WTC11 (cell line): Measurements from ENCODE around the gene TBC1D19. TPM values are rescaled to one million over a fixed set of nuclear protein-coding genes. Genes with fewer than 3 reads are reported as not detected.

Experiments
- ATAC-seq: fragments of 200-7000 bp; cut with Tn5 transposase; 2 replicates; pipeline ENCODE4 v1.10.0; 2021; ENCODE audit warnings: mild to moderate bottlenecking, moderate library complexity
- CTCF ChIA-PET: fragments of 300-600 bp; sonication (Branson Sonifier 250); formaldehyde crosslinking; loops from one replicate; lab custom pipeline; 2021; ENCODE audit warnings: antibody characterized with exemption; lab: Charles Lee
- POLR2A ChIA-PET: fragments of 350-600 bp; sonication (Branson Sonifier 250); formaldehyde crosslinking; loops from one replicate; lab custom pipeline; 2021; ENCODE audit warnings: antibody characterized with exemption; lab: Charles Lee
- DNase-seq: peaks from one replicate; pipeline ENCODE4 v3.0.0; 2021; ENCODE audit warnings: low spot score
- H3K27ac Mint-ChIP-seq: 2 replicates; pipeline ENCODE4 v1.8.0; 2021; ENCODE audit warnings: mixed read lengths
- H3K27me3 Mint-ChIP-seq: 2 replicates; pipeline ENCODE4 v1.8.0; 2021; ENCODE audit warnings: low read depth, mild to moderate bottlenecking, moderate library complexity, mixed read lengths
- H3K36me3 Mint-ChIP-seq: 2 replicates; pipeline ENCODE4 v1.8.0; 2021; ENCODE audit warnings: mixed read lengths
- H3K4me1 Mint-ChIP-seq: 2 replicates; pipeline ENCODE4 v1.8.0; 2022; ENCODE audit warnings: mixed read lengths
- H3K4me3 Mint-ChIP-seq: 2 replicates; pipeline ENCODE4 v1.8.0; 2021; ENCODE audit warnings: mild to moderate bottlenecking, moderate library complexity, mixed read lengths
- H3K9me3 Mint-ChIP-seq: 2 replicates; pipeline ENCODE4 v1.8.0; 2021; ENCODE audit warnings: mixed read lengths
- CREB1 ChIP-seq: sonication (generic); formaldehyde crosslinking; IDR thresholded peaks from 2 replicates; pipeline ENCODE4 v1.8.0; 2023; ENCODE audit warnings: mild to moderate bottlenecking, missing genetic modification reagents
- ESRRA ChIP-seq: sonication (generic); formaldehyde crosslinking; IDR thresholded peaks from 2 replicates; pipeline ENCODE4 v1.8.1; 2022; ENCODE audit warnings: mild to moderate bottlenecking, missing genetic modification reagents, borderline replicate concordance
- HMGA2 ChIP-seq: fragments of 250-450 bp; sonication (Bioruptor Pico); IDR thresholded peaks from 2 replicates; pipeline ENCODE4 v1.4.0; 2021; ENCODE audit warnings: mild to moderate bottlenecking, moderate library complexity
- IRF2 ChIP-seq: sonication (generic); formaldehyde crosslinking; IDR thresholded peaks from 2 replicates; pipeline ENCODE4 v1.8.0; 2022; ENCODE audit warnings: low read depth, missing genetic modification reagents, borderline replicate concordance
- NFE2L1 ChIP-seq: sonication (generic); formaldehyde crosslinking; IDR thresholded peaks from 2 replicates; pipeline ENCODE4 v1.8.1; 2023; ENCODE audit warnings: missing genetic modification reagents
- NR1H2 ChIP-seq: sonication (generic); formaldehyde crosslinking; IDR thresholded peaks from 2 replicates; pipeline ENCODE4 v1.9.0; 2021; ENCODE audit warnings: mild to moderate bottlenecking, moderate library complexity, missing genetic modification reagents
- NR2C2 ChIP-seq: sonication (generic); formaldehyde crosslinking; IDR thresholded peaks from 2 replicates; pipeline ENCODE4 v1.8.0; 2022; ENCODE audit warnings: mild to moderate bottlenecking, missing genetic modification reagents
- OVOL2 ChIP-seq: fragments of 250-450 bp; sonication (Bioruptor Pico); IDR thresholded peaks from 2 replicates; pipeline ENCODE4 v1.9.0; 2021; ENCODE audit warnings: mild to moderate bottlenecking, borderline replicate concordance
- PRRX2 ChIP-seq: fragments of 250-450 bp; sonication (Bioruptor Pico); IDR thresholded peaks from 2 replicates; pipeline ENCODE4 v1.8.0; 2021; ENCODE audit warnings: mild to moderate bottlenecking
- RELA ChIP-seq: sonication (generic); formaldehyde crosslinking; IDR thresholded peaks from 2 replicates; pipeline ENCODE4 v1.8.1; 2022; ENCODE audit warnings: missing genetic modification reagents, mild to moderate bottlenecking, borderline replicate concordance
- RORB ChIP-seq: fragments of 250-450 bp; sonication (Bioruptor Pico); IDR thresholded peaks from 2 replicates; pipeline ENCODE4 v1.9.0; 2021; ENCODE audit warnings: mild to moderate bottlenecking
- SMAD4 ChIP-seq: sonication (generic); formaldehyde crosslinking; IDR thresholded peaks from 2 replicates; pipeline ENCODE4 v1.8.0; 2022; ENCODE audit warnings: mild to moderate bottlenecking, missing genetic modification reagents
- TCF7 ChIP-seq: sonication (generic); formaldehyde crosslinking; IDR thresholded peaks from 2 replicates; pipeline ENCODE4 v1.8.0; 2022; ENCODE audit warnings: mild to moderate bottlenecking, low read depth, missing genetic modification reagents, moderate library complexity
- TP53 ChIP-seq: sonication (generic); formaldehyde crosslinking; IDR thresholded peaks from 2 replicates; pipeline ENCODE4 v1.8.1; 2023; ENCODE audit warnings: mild to moderate bottlenecking, missing genetic modification reagents
- ZNF138 ChIP-seq: sonication (generic); formaldehyde crosslinking; conservative IDR thresholded peaks from 2 replicates; pipeline ENCODE4 v1.8.1; 2022; ENCODE audit warnings: mild to moderate bottlenecking, moderate library complexity, missing genetic modification reagents
- ZNF263 ChIP-seq: sonication (generic); formaldehyde crosslinking; IDR thresholded peaks from 2 replicates; pipeline ENCODE4 v1.8.1; 2022; ENCODE audit warnings: low read depth, mild to moderate bottlenecking, moderate library complexity, missing genetic modification reagents
- ZNF396 ChIP-seq: fragments of 250-450 bp; sonication (Bioruptor Pico); IDR thresholded peaks from 2 replicates; pipeline ENCODE4 v1.8.0; 2021; ENCODE audit warnings: mild to moderate bottlenecking, moderate library complexity, borderline replicate concordance
- total RNA-seq: library from RNA; stranded (reverse); gene quantifications from 3 replicates; pipeline ENCODE4 v1.2.3, GENCODE V29; 2021
- TF ChIP-seq, protein P1 (sequence below): sonication (generic); formaldehyde crosslinking; conservative IDR thresholded peaks from 2 replicates; pipeline ENCODE4 v1.8.1; 2022; ENCODE audit warnings: mild to moderate bottlenecking, missing genetic modification reagents
- TF ChIP-seq, protein P2 (sequence below): sonication (generic); formaldehyde crosslinking; IDR thresholded peaks from 2 replicates; pipeline ENCODE4 v1.8.1; 2023; ENCODE audit warnings: mild to moderate bottlenecking, missing genetic modification reagents
- TF ChIP-seq, protein P3 (sequence below): sonication (generic); formaldehyde crosslinking; IDR thresholded peaks from 2 replicates; pipeline ENCODE4 v1.8.0; 2022; ENCODE audit warnings: missing genetic modification reagents
- TF ChIP-seq, protein P4 (sequence below): fragments of 250-450 bp; sonication (Bioruptor Pico); IDR thresholded peaks from 2 replicates; pipeline ENCODE4 v1.9.0; 2021; ENCODE audit warnings: mild to moderate bottlenecking
- TF ChIP-seq, protein P5 (sequence below): sonication (generic); formaldehyde crosslinking; IDR thresholded peaks from 2 replicates; pipeline ENCODE4 v1.8.1; 2023; ENCODE audit warnings: mild to moderate bottlenecking, missing genetic modification reagents
- TF ChIP-seq, protein P6 (sequence below): sonication (generic); formaldehyde crosslinking; conservative IDR thresholded peaks from 2 replicates; pipeline ENCODE4 v1.8.1; 2023; ENCODE audit warnings: mild to moderate bottlenecking, low read depth, missing genetic modification reagents, moderate library complexity

Gene TBC1D19
- total RNA-seq, 1 experiment from 2014 or later = 2.1 TPM

DNA sequence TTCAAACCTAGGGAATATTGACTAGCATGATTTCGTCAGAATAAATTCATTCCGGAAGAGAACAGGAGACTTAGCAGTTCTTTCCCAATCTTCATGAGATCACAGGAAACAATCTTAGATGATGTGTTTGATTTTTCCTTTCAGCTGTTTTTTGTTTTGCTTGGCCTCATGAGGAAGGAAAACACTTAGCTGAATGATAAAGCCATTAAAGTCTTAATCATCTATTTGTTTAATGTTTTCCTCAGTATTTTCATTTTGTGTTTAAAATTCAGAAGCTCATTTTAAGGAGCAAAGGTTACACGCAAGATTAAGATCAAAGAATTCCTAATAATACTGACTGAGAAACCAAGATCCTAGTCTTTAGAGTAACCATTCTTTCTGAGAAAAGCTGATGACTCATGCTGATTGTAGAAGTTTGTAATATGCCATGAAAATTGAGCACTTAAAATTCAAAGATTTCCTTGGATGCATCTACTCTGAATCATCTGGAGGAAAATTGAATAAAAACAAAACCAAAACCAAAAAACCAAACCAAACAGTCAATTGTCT is 15.4 kb upstream of the TBC1D19 start (continued):
- TF ChIP-seq SMAD4 (CRISPR knock-in tag) = no peak
- TF ChIP-seq IRF2 = no peak
- no peak for TF ChIP-seq TP53
- no peak for TF ChIP-seq NR2C2 (CRISPR knock-in tag)
- no peak for TF ChIP-seq NFE2L1

DNA sequence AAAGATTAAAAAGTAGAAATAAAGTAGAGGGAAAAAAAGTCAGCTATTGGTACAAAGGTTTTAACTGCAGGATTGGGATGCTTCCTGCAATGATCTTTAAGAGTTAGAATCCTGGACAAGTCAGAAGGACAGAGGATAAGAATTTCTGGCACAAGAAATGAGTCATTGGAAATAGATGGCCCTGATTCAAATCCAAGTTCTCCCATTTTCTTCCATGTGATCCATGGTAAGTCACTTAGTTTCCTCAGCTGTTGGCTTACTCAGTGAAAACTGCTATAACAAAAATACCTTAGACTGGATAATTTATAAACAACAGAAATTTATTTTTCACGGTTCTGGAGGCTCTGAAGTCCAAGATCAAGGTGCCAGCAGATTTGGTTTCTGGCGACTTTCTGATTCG is 13.3 kb upstream of the TBC1D19 start:
- no peak for DNase-seq
- Mint-ChIP-seq H3K4me3 (no peak overlapping the region), H3K27me3 (no peaks in the 10 kb centered on the region), H3K36me3 (no peaks in the 10 kb centered on the region), H3K27ac (no peak overlapping the region), H3K4me1 (peaks cover 10% of the 10 kb centered on the region), H3K9me3 (no peaks in the 10 kb centered on the region)
- no peak for TF ChIP-seq ZNF263 (CRISPR knock-in tag)
- POLR2A ChIA-PET = no interaction called here
- CTCF ChIA-PET = no interaction called here
- no peak for ATAC-seq

DNA sequence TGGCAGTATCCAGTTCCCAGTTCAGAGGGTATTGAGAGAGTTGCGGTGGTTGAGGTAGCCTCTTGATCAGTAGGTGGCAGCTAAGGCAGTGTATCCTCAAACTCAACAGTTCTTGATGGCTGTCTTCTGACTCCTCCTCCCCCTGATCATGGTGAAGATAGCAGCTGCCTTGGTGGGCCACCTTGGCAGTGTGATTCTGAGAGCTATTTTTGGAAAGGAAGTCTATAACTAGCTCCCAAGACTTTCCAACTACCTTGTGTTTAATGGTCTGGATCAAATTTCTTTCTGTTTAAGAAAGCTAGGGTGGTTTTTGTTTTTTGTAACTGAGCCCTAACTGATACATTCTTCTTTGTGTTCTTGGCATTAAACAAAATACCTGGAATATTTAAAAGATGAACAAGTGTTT is 10.5 kb upstream of the TBC1D19 start:
- Mint-ChIP-seq H3K9me3 (no peaks in the 10 kb centered on the region), H3K4me3 (no peak overlapping the region), H3K4me1 (peaks cover 10% of the 10 kb centered on the region), H3K27me3 (no peaks in the 10 kb centered on the region; the same call in 1 of the 2 replicates), H3K36me3 (no peaks in the 10 kb centered on the region), H3K27ac (no peak overlapping the region)
- POLR2A ChIA-PET = no interaction called here
- ATAC-seq = peak; percentile 76; the same call in 1 of the 2 replicates
- no peak for DNase-seq
- CTCF ChIA-PET = no interaction called here
- TF ChIP-seq, protein P1, sequence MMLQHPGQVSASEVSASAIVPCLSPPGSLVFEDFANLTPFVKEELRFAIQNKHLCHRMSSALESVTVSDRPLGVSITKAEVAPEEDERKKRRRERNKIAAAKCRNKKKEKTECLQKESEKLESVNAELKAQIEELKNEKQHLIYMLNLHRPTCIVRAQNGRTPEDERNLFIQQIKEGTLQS (CRISPR knock-in tag) = no peak
- TF ChIP-seq RELA = no peak
- TF ChIP-seq, protein P2, sequence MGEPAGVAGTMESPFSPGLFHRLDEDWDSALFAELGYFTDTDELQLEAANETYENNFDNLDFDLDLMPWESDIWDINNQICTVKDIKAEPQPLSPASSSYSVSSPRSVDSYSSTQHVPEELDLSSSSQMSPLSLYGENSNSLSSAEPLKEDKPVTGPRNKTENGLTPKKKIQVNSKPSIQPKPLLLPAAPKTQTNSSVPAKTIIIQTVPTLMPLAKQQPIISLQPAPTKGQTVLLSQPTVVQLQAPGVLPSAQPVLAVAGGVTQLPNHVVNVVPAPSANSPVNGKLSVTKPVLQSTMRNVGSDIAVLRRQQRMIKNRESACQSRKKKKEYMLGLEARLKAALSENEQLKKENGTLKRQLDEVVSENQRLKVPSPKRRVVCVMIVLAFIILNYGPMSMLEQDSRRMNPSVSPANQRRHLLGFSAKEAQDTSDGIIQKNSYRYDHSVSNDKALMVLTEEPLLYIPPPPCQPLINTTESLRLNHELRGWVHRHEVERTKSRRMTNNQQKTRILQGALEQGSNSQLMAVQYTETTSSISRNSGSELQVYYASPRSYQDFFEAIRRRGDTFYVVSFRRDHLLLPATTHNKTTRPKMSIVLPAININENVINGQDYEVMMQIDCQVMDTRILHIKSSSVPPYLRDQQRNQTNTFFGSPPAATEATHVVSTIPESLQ = no peak
- TF ChIP-seq, protein P3, sequence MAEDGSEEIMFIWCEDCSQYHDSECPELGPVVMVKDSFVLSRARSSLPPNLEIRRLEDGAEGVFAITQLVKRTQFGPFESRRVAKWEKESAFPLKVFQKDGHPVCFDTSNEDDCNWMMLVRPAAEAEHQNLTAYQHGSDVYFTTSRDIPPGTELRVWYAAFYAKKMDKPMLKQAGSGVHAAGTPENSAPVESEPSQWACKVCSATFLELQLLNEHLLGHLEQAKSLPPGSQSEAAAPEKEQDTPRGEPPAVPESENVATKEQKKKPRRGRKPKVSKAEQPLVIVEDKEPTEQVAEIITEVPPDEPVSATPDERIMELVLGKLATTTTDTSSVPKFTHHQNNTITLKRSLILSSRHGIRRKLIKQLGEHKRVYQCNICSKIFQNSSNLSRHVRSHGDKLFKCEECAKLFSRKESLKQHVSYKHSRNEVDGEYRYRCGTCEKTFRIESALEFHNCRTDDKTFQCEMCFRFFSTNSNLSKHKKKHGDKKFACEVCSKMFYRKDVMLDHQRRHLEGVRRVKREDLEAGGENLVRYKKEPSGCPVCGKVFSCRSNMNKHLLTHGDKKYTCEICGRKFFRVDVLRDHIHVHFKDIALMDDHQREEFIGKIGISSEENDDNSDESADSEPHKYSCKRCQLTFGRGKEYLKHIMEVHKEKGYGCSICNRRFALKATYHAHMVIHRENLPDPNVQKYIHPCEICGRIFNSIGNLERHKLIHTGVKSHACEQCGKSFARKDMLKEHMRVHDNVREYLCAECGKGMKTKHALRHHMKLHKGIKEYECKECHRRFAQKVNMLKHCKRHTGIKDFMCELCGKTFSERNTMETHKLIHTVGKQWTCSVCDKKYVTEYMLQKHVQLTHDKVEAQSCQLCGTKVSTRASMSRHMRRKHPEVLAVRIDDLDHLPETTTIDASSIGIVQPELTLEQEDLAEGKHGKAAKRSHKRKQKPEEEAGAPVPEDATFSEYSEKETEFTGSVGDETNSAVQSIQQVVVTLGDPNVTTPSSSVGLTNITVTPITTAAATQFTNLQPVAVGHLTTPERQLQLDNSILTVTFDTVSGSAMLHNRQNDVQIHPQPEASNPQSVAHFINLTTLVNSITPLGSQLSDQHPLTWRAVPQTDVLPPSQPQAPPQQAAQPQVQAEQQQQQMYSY (CRISPR knock-in tag) = no peak
- TF ChIP-seq PRRX2 (CRISPR knock-in tag) = no peak
- TF ChIP-seq ESRRA (CRISPR knock-in tag) = no peak
- no peak for TF ChIP-seq NR1H2 (CRISPR knock-in tag)
- TF ChIP-seq HMGA2 (CRISPR knock-in tag) = no peak
- TF ChIP-seq OVOL2 (CRISPR knock-in tag) = no peak
- TF ChIP-seq, protein P4, sequence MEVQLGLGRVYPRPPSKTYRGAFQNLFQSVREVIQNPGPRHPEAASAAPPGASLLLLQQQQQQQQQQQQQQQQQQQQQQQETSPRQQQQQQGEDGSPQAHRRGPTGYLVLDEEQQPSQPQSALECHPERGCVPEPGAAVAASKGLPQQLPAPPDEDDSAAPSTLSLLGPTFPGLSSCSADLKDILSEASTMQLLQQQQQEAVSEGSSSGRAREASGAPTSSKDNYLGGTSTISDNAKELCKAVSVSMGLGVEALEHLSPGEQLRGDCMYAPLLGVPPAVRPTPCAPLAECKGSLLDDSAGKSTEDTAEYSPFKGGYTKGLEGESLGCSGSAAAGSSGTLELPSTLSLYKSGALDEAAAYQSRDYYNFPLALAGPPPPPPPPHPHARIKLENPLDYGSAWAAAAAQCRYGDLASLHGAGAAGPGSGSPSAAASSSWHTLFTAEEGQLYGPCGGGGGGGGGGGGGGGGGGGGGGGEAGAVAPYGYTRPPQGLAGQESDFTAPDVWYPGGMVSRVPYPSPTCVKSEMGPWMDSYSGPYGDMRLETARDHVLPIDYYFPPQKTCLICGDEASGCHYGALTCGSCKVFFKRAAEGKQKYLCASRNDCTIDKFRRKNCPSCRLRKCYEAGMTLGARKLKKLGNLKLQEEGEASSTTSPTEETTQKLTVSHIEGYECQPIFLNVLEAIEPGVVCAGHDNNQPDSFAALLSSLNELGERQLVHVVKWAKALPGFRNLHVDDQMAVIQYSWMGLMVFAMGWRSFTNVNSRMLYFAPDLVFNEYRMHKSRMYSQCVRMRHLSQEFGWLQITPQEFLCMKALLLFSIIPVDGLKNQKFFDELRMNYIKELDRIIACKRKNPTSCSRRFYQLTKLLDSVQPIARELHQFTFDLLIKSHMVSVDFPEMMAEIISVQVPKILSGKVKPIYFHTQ = no peak
- TF ChIP-seq TCF7 (CRISPR knock-in tag) = no peak
- no peak for TF ChIP-seq ZNF396 (CRISPR knock-in tag)
- TF ChIP-seq, protein P5, sequence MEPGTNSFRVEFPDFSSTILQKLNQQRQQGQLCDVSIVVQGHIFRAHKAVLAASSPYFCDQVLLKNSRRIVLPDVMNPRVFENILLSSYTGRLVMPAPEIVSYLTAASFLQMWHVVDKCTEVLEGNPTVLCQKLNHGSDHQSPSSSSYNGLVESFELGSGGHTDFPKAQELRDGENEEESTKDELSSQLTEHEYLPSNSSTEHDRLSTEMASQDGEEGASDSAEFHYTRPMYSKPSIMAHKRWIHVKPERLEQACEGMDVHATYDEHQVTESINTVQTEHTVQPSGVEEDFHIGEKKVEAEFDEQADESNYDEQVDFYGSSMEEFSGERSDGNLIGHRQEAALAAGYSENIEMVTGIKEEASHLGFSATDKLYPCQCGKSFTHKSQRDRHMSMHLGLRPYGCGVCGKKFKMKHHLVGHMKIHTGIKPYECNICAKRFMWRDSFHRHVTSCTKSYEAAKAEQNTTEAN = no peak
- TF ChIP-seq, protein P6, sequence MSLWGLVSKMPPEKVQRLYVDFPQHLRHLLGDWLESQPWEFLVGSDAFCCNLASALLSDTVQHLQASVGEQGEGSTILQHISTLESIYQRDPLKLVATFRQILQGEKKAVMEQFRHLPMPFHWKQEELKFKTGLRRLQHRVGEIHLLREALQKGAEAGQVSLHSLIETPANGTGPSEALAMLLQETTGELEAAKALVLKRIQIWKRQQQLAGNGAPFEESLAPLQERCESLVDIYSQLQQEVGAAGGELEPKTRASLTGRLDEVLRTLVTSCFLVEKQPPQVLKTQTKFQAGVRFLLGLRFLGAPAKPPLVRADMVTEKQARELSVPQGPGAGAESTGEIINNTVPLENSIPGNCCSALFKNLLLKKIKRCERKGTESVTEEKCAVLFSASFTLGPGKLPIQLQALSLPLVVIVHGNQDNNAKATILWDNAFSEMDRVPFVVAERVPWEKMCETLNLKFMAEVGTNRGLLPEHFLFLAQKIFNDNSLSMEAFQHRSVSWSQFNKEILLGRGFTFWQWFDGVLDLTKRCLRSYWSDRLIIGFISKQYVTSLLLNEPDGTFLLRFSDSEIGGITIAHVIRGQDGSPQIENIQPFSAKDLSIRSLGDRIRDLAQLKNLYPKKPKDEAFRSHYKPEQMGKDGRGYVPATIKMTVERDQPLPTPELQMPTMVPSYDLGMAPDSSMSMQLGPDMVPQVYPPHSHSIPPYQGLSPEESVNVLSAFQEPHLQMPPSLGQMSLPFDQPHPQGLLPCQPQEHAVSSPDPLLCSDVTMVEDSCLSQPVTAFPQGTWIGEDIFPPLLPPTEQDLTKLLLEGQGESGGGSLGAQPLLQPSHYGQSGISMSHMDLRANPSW (CRISPR knock-in tag) = no peak
- TF ChIP-seq CREB1 (CRISPR knock-in tag) = no peak
- TF ChIP-seq ZNF138 (CRISPR knock-in tag) = no peak
- TF ChIP-seq RORB (CRISPR knock-in tag) = no peak
